ENCODE data around the gene PTBP3. TPM values are rescaled to one million over a fixed set of nuclear protein-coding genes. Genes with fewer than 3 reads are reported as not detected.

Gene PTBP3
- total and polyA plus RNA-seq, 2 of the 4 experiments (the other 2 are of a cell fraction), result 8.6 to 15.6 TPM

GRCh38 chr9:112224401-112225289, 108.8 kb downstream of the PTBP3 start:
- Histone ChIP-seq H2BK120ac (ENCODE audit: low read depth, low read length) (peak overlapping the region; percentile 61), H3K56ac (ENCODE audit: extremely low read depth, insufficient read depth, low read length) (peak overlapping the region; percentile 80; the same call in 1 of the 2 replicates), H4K91ac (ENCODE audit: insufficient read depth, low read depth, low read length) (peak overlapping the region; percentile 49; the same call in 1 of the 2 replicates), H2AK5ac (ENCODE audit: low read depth, low read length) (peak overlapping the region; percentile 41; the same call in 1 of the 2 replicates), H3K9me1 (ENCODE audit: insufficient read depth, low read length) (peaks cover 4% of the 10 kb centered on the region; the same call in 1 of the 2 replicates), H3K23ac (ENCODE audit: low read depth, low read length) (peak overlapping the region; percentile 79), H4K5ac (ENCODE audit: low read depth, low read length) (peak overlapping the region; percentile 60; the same call in 1 of the 2 replicates), H3K9ac (ENCODE audit: low read depth, low read length) (no peak overlapping the region), H3K4me3 (ENCODE audit: insufficient read depth, low read depth, low read length) (no peak overlapping the region; the same call in 1 of the 2 replicates), H3K4me1 (ENCODE audit: control insufficient read depth, insufficient read depth, low read length) (peaks cover 8% of the 10 kb centered on the region), H3K14ac (replicated peaks; ENCODE audit: low read depth, low read length) (peak overlapping the region; percentile 76), H3K79me1 (ENCODE audit: low read depth in 1 of 2, low read length in 2 of 2) (peaks cover 3 to 26% of the 10 kb centered on the region in 2 experiments; a peak in 2 of 4 replicates), H3K36me3 (ENCODE audit: control insufficient read depth, insufficient read depth, low read length) (peaks cover 11% of the 10 kb centered on the region), H2BK20ac (ENCODE audit: low read depth, low read length) (peak overlapping the region; percentile 78), H4K8ac (ENCODE audit: low read depth in 2 of 2, low read length in 2 of 2) (peak overlapping the region in 1 of 2 experiments; percentile 74; a peak in 2 of 4 replicates), H2AFZ (replicated peaks; ENCODE audit: low read length, poor library complexity) (peak overlapping the region; percentile 39), H3K27me3 (ENCODE audit: control insufficient read depth, insufficient read depth, low read length) (no peaks in the 10 kb centered on the region), H3K27ac (ENCODE audit: insufficient read depth, low read length) (peak overlapping the region; percentile 57; the same call in 1 of the 2 replicates), H3K9me3 (ENCODE audit: control insufficient read depth, insufficient read depth, low read length) (no peaks in the 10 kb centered on the region), H2BK5ac (ENCODE audit: low read depth, low read length, poor library complexity, severe bottlenecking) (peak overlapping the region; percentile 99), H3K4me2 (ENCODE audit: low read depth, low read length) (peak overlapping the region; percentile 84; the same call in 1 of the 2 replicates), H4K20me1 (ENCODE audit: insufficient read depth, low read length) (peaks cover 10% of the 10 kb centered on the region), H3K4ac (ENCODE audit: low read depth, low read length) (peak overlapping the region; percentile 52; the same call in 1 of the 2 replicates), H3K18ac (ENCODE audit: low read depth, low read length) (peak overlapping the region; percentile 90; the same call in 1 of the 2 replicates), H2AK9ac (replicated peaks; ENCODE audit: low read depth, low read length, poor library complexity) (peak overlapping the region; percentile 82), H2BK15ac (ENCODE audit: low read depth, low read length) (no peak overlapping the region; the same call in 2 of the 3 replicates)
- DNase-seq (peak; percentile 93), ATAC-seq (ENCODE audit: low read depth) (peak; percentile 92)
- CTCF ChIA-PET, result interaction anchor here (0.6 to 1.1 kb wide), 2 partner anchors 10 to 508 kb away, joined by 3 read pairs; no protein-coding TSS in a partner anchor
- WGBS, 2 experiments (ENCODE audit: extremely low coverage in 2 of 2, insufficient read length in 1 of 2), result no CpG with 5 or more reads among the region's 4 CpGs
- in situ Hi-C loops (cut with MboI; ENCODE audit: low sequenced_read_pairs) (no loop called here), dilution Hi-C loops (cut with HindIII; ENCODE audit: low sequenced_read_pairs, unreplicated experiment) (no loop called here), intact Hi-C loops (cut with micrococcal nuclease) (loop anchor here (5.0 kb wide), 1 partner anchor 108 kb away; the partner anchor contains the start of gene PTBP3)
- POLR2A ChIA-PET (ENCODE audit: unreplicated experiment), result no interaction called here
- BruUV-seq (replicated peaks), result no TSS peak
- TF ChIP-seq POLR2A (IDR thresholded peaks at IDR 0.05; ENCODE audit: low read depth, low read length) (0 out of 2 replicates have a peak, but pooled peaks have one; percentile 31), RFX5 (IDR thresholded peaks at IDR 0.05; ENCODE audit: low read depth, low read length) (no peak), RCOR1 (IDR thresholded peaks at IDR 0.05; ENCODE audit: insufficient replicate concordance, low read length) (no peak), MXI1 (IDR thresholded peaks at IDR 0.05; ENCODE audit: borderline replicate concordance, low read depth, low read length) (no peak), MAFK (IDR thresholded peaks at IDR 0.05; ENCODE audit: low read depth, low read length) (0 out of 2 replicates have a peak, but pooled peaks have one; percentile 0), SMC3 (IDR thresholded peaks at IDR 0.05; ENCODE audit: low read depth, low read length) (0 out of 2 replicates have a peak, but pooled peaks have one; percentile 3), CEBPB (IDR thresholded peaks at IDR 0.05; ENCODE audit: low read depth, low read length) (peak; percentile 73), FOS (IDR thresholded peaks at IDR 0.05; ENCODE audit: low read depth, low read length) (peak; percentile 40; the same call in 1 of the 2 replicates), BHLHE40 (IDR thresholded peaks at IDR 0.05; ENCODE audit: low read depth, low read length) (peak; percentile 88), ELK1 (IDR thresholded peaks at IDR 0.05; ENCODE audit: borderline replicate concordance, low read depth, low read length) (no peak), CHD1 (IDR thresholded peaks at IDR 0.05; ENCODE audit: low read depth, low read length) (no peak), NFE2L2 (IDR thresholded peaks at IDR 0.05; ENCODE audit: low read depth, low read length) (peak; percentile 26; the same call in 1 of the 2 replicates)
- TF ChIP-seq, protein P1, sequence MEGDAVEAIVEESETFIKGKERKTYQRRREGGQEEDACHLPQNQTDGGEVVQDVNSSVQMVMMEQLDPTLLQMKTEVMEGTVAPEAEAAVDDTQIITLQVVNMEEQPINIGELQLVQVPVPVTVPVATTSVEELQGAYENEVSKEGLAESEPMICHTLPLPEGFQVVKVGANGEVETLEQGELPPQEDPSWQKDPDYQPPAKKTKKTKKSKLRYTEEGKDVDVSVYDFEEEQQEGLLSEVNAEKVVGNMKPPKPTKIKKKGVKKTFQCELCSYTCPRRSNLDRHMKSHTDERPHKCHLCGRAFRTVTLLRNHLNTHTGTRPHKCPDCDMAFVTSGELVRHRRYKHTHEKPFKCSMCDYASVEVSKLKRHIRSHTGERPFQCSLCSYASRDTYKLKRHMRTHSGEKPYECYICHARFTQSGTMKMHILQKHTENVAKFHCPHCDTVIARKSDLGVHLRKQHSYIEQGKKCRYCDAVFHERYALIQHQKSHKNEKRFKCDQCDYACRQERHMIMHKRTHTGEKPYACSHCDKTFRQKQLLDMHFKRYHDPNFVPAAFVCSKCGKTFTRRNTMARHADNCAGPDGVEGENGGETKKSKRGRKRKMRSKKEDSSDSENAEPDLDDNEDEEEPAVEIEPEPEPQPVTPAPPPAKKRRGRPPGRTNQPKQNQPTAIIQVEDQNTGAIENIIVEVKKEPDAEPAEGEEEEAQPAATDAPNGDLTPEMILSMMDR (conservative IDR thresholded peaks at IDR 0.05; ENCODE audit: low read depth, low read length), result no peak

Measured in IMR-90 (cell line).